H9 (cell line): ENCODE results near the gene SPTBN5. TPM values are rescaled to one million over a fixed set of nuclear protein-coding genes. Genes with fewer than 3 reads are reported as not detected.
A peak's percentile ranks its signal among the peaks of the same experiment; 100 is the strongest.

ENCODE experiments used
- DNase-seq: peaks from one replicate; pipeline ENCODE4 v3.0.0-alpha.2; 2017
- H2AFZ ChIP-seq: one replicate; pipeline ENCODE4 v1.6.1; 2013; ENCODE audit warnings: mild to moderate bottlenecking, low read length, control low read depth, moderate library complexity
- H2AK5ac ChIP-seq: 2 replicates; pipeline ENCODE4 v1.6.1; 2013; ENCODE audit warnings: low read length, control low read depth, mixed read lengths; ENCODE audit not compliant: insufficient read length
- H2BK120ac ChIP-seq: one replicate; pipeline ENCODE4 v1.6.1; 2013; ENCODE audit warnings: low read depth, mild to moderate bottlenecking, low read length, control low read depth, inconsistent platforms; ENCODE audit not compliant: poor library complexity, severe bottlenecking
- H2BK12ac ChIP-seq: 2 replicates; pipeline ENCODE4 v1.6.1; 2013; ENCODE audit warnings: low read length, control low read depth, mixed read lengths, low read depth; ENCODE audit not compliant: insufficient read length
- H2BK15ac ChIP-seq: 2 replicates; pipeline ENCODE4 v1.6.1; 2013; ENCODE audit warnings: low read depth, low read length, control low read depth
- H2BK20ac ChIP-seq: one replicate; pipeline ENCODE4 v1.6.1; 2013; ENCODE audit warnings: low read depth, mild to moderate bottlenecking, low read length, control low read depth, inconsistent platforms; ENCODE audit not compliant: poor library complexity, severe bottlenecking
- H2BK5ac ChIP-seq: 2 replicates; pipeline ENCODE4 v1.6.1; 2013; ENCODE audit warnings: low read length, control low read depth, mixed read lengths; ENCODE audit not compliant: insufficient read length
- H3K14ac ChIP-seq: 2 replicates; pipeline ENCODE4 v1.6.1; 2013; ENCODE audit warnings: low read length, control low read depth; ENCODE audit not compliant: insufficient read depth
- H3K18ac ChIP-seq: 2 replicates; pipeline ENCODE4 v1.6.1; 2013; ENCODE audit warnings: low read depth, mild to moderate bottlenecking, mixed read lengths, low read length, control low read depth; ENCODE audit not compliant: insufficient read length
- H3K23ac ChIP-seq: 2 replicates; pipeline ENCODE4 v1.6.1; 2013; ENCODE audit warnings: low read length, control low read depth, mixed read lengths, low read depth; ENCODE audit not compliant: insufficient read length
- H3K23me2 ChIP-seq: 2 replicates; pipeline ENCODE4 v1.6.1; 2013; ENCODE audit warnings: low read depth, mild to moderate bottlenecking, mixed read lengths, low read length, control low read depth; ENCODE audit not compliant: insufficient read length, poor library complexity, severe bottlenecking
- H3K27ac ChIP-seq: 2 replicates; pipeline ENCODE4 v1.5.1; 2013; ENCODE audit warnings: low read length, control low read depth, mixed read lengths, low read depth; ENCODE audit not compliant: insufficient read length
- H3K27me3 ChIP-seq: 2 replicates; pipeline ENCODE4 v1.6.1; 2013; ENCODE audit warnings: low read length, control low read depth, inconsistent platforms; ENCODE audit not compliant: insufficient read depth
- H3K4ac ChIP-seq: 2 replicates; pipeline ENCODE4 v1.6.1; 2013; ENCODE audit warnings: low read depth, mild to moderate bottlenecking, control low read depth, inconsistent platforms, low read length, moderate library complexity
- H3K4me1 ChIP-seq: 2 replicates; pipeline ENCODE4 v1.6.1; 2013; ENCODE audit warnings: low read length, control low read depth, inconsistent platforms; ENCODE audit not compliant: insufficient read depth
- H3K4me2 ChIP-seq: 2 replicates; pipeline ENCODE4 v1.6.1; 2013; ENCODE audit warnings: low read length, control low read depth, mixed read lengths; ENCODE audit not compliant: insufficient read length, insufficient read depth
- H3K56ac ChIP-seq: 2 replicates; pipeline ENCODE4 v1.6.1; 2013; ENCODE audit warnings: low read depth, mild to moderate bottlenecking, mixed read lengths, low read length, control low read depth; ENCODE audit not compliant: insufficient read length
- H3K79me1 ChIP-seq: 2 replicates; pipeline ENCODE4 v1.6.1; 2013; ENCODE audit warnings: low read depth, mild to moderate bottlenecking, moderate library complexity, low read length, control low read depth, inconsistent platforms; ENCODE audit not compliant: insufficient read depth, poor library complexity, severe bottlenecking
- H3K79me2 ChIP-seq: 2 replicates; pipeline ENCODE4 v1.6.1; 2013; ENCODE audit warnings: low read length, control low read depth, inconsistent platforms; ENCODE audit not compliant: insufficient read depth
- H3K9ac ChIP-seq: 2 replicates; pipeline ENCODE4 v1.6.1; 2013; ENCODE audit warnings: low read length, control low read depth, mixed read lengths; ENCODE audit not compliant: insufficient read length; ENCODE audit errors: extremely low read depth
- H3K9me3 ChIP-seq: one replicate; pipeline ENCODE4 v1.6.1; 2013; ENCODE audit warnings: low read depth, low read length, inconsistent platforms; ENCODE audit not compliant: control insufficient read depth
- H3T11ph ChIP-seq: one replicate; pipeline ENCODE4 v1.6.1; 2013; ENCODE audit warnings: mild to moderate bottlenecking, low read length, control low read depth, inconsistent platforms
- H4K20me1 ChIP-seq: one replicate; pipeline ENCODE4 v1.6.1; 2013; ENCODE audit not compliant: control insufficient read depth, insufficient read length, insufficient read depth
- H4K5ac ChIP-seq: 2 replicates; pipeline ENCODE4 v1.6.1; 2013; ENCODE audit warnings: low read depth, mild to moderate bottlenecking, mixed read lengths, low read length, control low read depth; ENCODE audit not compliant: insufficient read length
- H4K8ac ChIP-seq: replicated peaks from 2 replicates; pipeline ENCODE4 v1.6.1; 2013; ENCODE audit warnings: low read length, control low read depth, mixed read lengths, low read depth; ENCODE audit not compliant: insufficient read length
- H4K91ac ChIP-seq: 2 replicates; pipeline ENCODE4 v1.6.1; 2013; ENCODE audit warnings: low read depth, mild to moderate bottlenecking, moderate library complexity, mixed read lengths, low read length, control low read depth; ENCODE audit not compliant: insufficient read length
- H3K27ac Mint-ChIP-seq, 3 experiments: 2 replicates in 2 of 3; 3 replicates in 1 of 3; pipeline ENCODE4 v1.8.0; 2020 to 2021; ENCODE audit warnings: mixed read lengths in 3 of 3, mild to moderate bottlenecking in 1 of 3, moderate library complexity in 1 of 3
- H3K27me3 Mint-ChIP-seq: 2 replicates; pipeline ENCODE4 v1.8.0; 2021; ENCODE audit warnings: low read depth, mild to moderate bottlenecking, moderate library complexity, mixed read lengths
- H3K36me3 Mint-ChIP-seq, 3 experiments: 2 replicates in 2 of 3; 3 replicates in 1 of 3; pipeline ENCODE4 v1.8.0; 2020 to 2021; ENCODE audit warnings: low read depth in 3 of 3, mixed read lengths in 3 of 3; ENCODE audit not compliant: insufficient read depth in 1 of 3
- H3K4me1 Mint-ChIP-seq, 2 experiments: 2 replicates each; pipeline ENCODE4 v1.8.0; 2020; ENCODE audit warnings: mixed read lengths in 2 of 2
- H3K4me3 Mint-ChIP-seq, 2 experiments: 2 replicates in 1 of 2; 3 replicates in 1 of 2; pipeline ENCODE4 v1.8.0; 2020 to 2021; ENCODE audit warnings: mild to moderate bottlenecking in 2 of 2, mixed read lengths in 2 of 2, moderate library complexity in 1 of 2
- H3K9me3 Mint-ChIP-seq, 2 experiments: 2 replicates in 1 of 2; 3 replicates in 1 of 2; pipeline ENCODE4 v1.8.0; 2020; ENCODE audit warnings: mild to moderate bottlenecking in 2 of 2, mixed read lengths in 2 of 2, moderate library complexity in 1 of 2
- CTCF ChIP-seq: fragments of 200-600 bp; sonication (generic); conservative IDR thresholded peaks from 3 replicates; pipeline ENCODE4 v1.8.0; 2021; ENCODE audit warnings: antibody characterized with exemption, mild to moderate bottlenecking
- WGBS: extraction: QIAGEN DNeasy Blood & Tissue Kit; methylation state at CpG from one replicate; pipeline ENCODE4 v1.1.7; 2013; ENCODE audit warnings: missing lambda C conversion rate, low lambda C conversion rate, mixed read lengths; ENCODE audit not compliant: insufficient read length; ENCODE audit errors: extremely low coverage; 5-methylcytosine and 5-hydroxymethylcytosine counted together
- total RNA-seq: library from RNA; stranded (reverse); gene quantifications from 2 replicates; pipeline ENCODE4 v1.2.1, GENCODE V29; 2021

The SPTBN5 gene
- total RNA-seq, 1 experiment from 2014 or later: 0.90 TPM

- H3K23ac ChIP-seq: no peak overlapping the region
- no peak overlapping the region; a peak in 1 of 5 replicates for H3K4me3 Mint-ChIP-seq
- no peak overlapping the region for H3K18ac ChIP-seq
- no peak overlapping the region for H3K4me2 ChIP-seq
- H4K8ac ChIP-seq: no peak overlapping the region
- H3K27me3 Mint-ChIP-seq: no peaks in the 10 kb centered on the region
- no peak overlapping the region for H2AFZ ChIP-seq
- no CpG with 5 or more reads among the region's 6 CpGs for WGBS
- H3K27ac ChIP-seq: no peak overlapping the region
- H3K9me3 Mint-ChIP-seq: no peaks in the 10 kb centered on the region
- H2BK20ac ChIP-seq: no peak overlapping the region
- DNase-seq: peak; percentile 81
- no peak overlapping the region for H2AK5ac ChIP-seq
- no peak overlapping the region for H2BK15ac ChIP-seq
- H3K56ac ChIP-seq: no peak overlapping the region
- H3K27ac Mint-ChIP-seq: peak overlapping the region in 2 of 3 experiments; percentile 51 to 70; a peak in 2 of 7 replicates
- H3K79me1 ChIP-seq: no peaks in the 10 kb centered on the region
- no peaks in the 10 kb centered on the region for H3K4me1 ChIP-seq
- no peak overlapping the region for H3K4ac ChIP-seq
- H2BK12ac ChIP-seq: no peak overlapping the region
- no peak overlapping the region for H2BK120ac ChIP-seq
- H3K9me3 ChIP-seq: no peaks in the 10 kb centered on the region
- no peaks in the 10 kb centered on the region for H3K23me2 ChIP-seq
- no peaks in the 10 kb centered on the region for H3K27me3 ChIP-seq
- no peaks in the 10 kb centered on the region for H4K20me1 ChIP-seq
- H4K91ac ChIP-seq: no peak overlapping the region
- no peak overlapping the region for H3T11ph ChIP-seq
- no peaks in the 10 kb centered on the region for H3K79me2 ChIP-seq
- peaks cover 23 to 57% (median 44%) of the 10 kb centered on the region in 3 experiments for H3K36me3 Mint-ChIP-seq
- H3K14ac ChIP-seq: no peak overlapping the region
- no peak overlapping the region for H4K5ac ChIP-seq
- H2BK5ac ChIP-seq: no peak overlapping the region
- H3K9ac ChIP-seq: no peak overlapping the region
- TF ChIP-seq CTCF: peak; percentile 92
- H3K4me1 Mint-ChIP-seq: peaks cover 3 to 8% of the 10 kb centered on the region in 2 experiments
These were observed 10.7 kb upstream of the SPTBN5 start for GRCh38 chr15:41904541-41905005.
